NCI-H1417 treated with DMSO at 0.1 percent for 48 hours (cell line): ENCODE measurements around the gene LRRC19.

Source experiments
- DNase-seq: peaks from one replicate; lab custom pipeline; 2025; lab: John Stamatoyannopoulos, UW

The LRRC19 gene, protein sequence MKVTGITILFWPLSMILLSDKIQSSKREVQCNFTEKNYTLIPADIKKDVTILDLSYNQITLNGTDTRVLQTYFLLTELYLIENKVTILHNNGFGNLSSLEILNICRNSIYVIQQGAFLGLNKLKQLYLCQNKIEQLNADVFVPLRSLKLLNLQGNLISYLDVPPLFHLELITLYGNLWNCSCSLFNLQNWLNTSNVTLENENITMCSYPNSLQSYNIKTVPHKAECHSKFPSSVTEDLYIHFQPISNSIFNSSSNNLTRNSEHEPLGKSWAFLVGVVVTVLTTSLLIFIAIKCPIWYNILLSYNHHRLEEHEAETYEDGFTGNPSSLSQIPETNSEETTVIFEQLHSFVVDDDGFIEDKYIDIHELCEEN

GRCh38 chr9:27005491-27005890, at the start of gene LRRC19:
Gene LRRC19 (minus strand): TSS chr9:27005672. CDS start chr9:26999694, 5,978 bp downstream.
- DNase-seq: no peak

DNA sequence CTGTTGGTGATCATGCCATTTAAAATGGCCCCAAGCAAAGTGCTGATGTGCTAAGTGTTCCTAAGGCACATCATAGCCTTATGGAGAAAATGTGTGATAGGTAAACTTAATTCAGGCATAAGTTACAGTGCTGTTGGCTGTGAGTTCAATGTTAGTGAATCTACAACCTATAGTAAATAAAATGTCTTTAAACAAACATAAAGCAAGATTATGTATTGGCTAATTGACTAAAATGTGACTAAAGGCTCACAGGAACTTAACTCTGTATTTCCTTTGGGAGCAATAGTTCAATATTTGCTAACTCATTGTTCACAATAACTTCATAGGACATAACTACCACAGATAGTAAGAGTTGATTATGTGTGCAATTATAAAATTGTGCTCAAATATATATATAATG, 49.4 kb upstream of the LRRC19 start:
- no peak for DNase-seq

DNA sequence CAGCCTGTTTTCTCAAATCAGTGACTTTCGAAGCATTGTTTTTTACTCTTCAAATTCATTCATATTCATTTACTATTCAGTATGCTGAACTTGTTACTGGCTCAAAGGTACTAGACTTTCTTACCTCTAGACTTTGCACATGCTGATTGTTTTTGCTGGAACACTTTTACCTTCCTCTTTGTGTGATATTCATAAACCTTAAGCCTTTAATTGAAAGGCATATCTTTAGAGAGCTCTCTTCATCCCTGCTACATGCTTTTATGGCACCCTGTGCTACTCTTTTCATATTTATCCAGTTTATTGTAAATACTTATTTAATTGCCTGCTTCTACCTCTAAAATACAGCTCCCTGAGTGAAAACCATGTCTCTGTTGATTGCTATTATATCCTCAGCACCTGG, 48.7 kb upstream of the LRRC19 start:
- no peak for DNase-seq

- DNase-seq: no peak
These were observed 48.0 kb upstream of the LRRC19 start for GRCh38 chr9:27053369-27054022.

DNA sequence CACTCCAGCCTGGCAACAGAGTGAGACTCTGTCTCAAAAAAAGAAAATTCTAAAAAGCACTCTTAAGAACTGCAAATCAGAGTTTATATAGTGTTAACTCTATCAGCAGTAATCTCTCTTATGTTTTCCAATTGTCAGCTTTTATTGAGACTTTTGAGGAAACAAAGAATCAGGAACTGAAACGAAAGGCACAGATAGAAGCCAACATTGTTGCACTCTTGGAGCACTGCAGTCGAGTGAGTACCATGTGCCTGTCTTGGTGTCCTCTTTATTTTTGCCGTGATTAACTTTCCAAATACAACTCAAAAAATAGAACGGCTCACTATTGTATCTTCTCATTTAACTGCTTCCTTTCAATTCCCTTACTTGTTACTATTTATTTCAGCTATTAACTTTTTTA, 41.7 kb upstream of the LRRC19 start:
- DNase-seq: no peak

- DNase-seq: no peak
These were observed 37.7 kb upstream of the LRRC19 start for GRCh38 chr9:27043176-27043575.

GRCh38 chr9:27042476-27042875, 37.0 kb upstream of the LRRC19 start:
- DNase-seq: no peak

DNA sequence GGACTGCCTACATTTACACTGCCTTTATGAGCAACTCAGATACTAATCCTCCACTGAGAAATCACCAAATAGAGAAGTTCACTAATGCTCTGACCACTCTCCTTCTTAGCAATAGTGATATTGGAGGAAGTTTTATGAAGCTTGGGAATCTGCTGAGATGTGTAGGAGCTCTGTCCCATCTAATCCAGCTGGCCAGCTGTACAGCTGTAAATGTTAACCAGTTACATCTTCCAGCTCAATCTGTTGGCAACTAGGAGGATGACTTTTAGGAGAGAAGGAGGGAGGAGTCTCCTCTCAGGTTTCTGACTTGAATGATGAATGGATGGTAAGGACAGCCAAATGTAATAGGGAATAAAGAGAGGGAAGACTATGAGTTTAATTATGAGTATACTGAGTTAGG, 36.3 kb upstream of the LRRC19 start:
- DNase-seq: no peak

DNA sequence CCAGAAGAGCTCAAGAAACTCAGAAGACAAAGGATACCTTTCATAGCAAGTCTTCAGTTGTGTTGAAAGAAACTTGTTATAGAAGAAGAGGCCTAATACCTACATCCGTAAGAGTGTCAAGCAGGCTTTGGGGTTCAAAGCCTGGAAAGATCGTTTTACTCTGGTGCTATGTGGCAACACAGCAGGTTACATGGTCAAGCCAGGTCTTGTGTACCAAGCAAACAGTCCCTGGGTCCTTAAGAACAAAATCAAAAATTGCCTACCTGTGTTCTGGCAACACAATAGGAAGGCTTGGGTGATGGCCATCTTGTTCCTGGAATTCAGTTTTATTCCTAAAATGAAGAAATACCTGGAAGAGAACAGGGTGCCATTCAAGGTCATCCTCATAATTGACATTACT, 32.0 kb upstream of the LRRC19 start:
- DNase-seq: no peak

GRCh38 chr9:27033815-27034403, 28.4 kb upstream of the LRRC19 start:
- DNase-seq: no peak

GRCh38 chr9:27029186-27029585, 23.7 kb upstream of the LRRC19 start:
- DNase-seq: no peak

- DNase-seq: no peak
These were observed 17.4 kb upstream of the LRRC19 start for GRCh38 chr9:27022920-27023319.

DNA sequence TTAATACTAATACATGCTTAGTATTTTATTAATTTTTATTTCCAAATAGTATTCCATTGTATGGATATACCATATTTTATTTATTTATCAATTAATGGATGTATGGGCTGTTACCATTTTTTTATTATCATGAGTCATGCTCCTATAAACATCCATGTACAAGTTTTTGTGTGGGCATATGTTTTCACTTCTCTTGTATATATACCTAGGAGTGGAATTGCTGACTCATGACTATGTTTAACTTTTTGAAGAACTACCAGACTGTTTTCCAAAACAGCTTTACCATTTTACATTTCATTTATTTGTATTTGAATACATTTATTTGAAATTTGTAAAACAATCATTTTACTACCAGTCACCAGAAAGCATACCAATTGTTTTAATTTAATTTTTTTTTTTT, 14.1 kb upstream of the LRRC19 start:
- DNase-seq: no peak

GRCh38 chr9:27003426-27004077, 1.9 kb downstream of the LRRC19 start:
- no peak for DNase-seq

GRCh38 chr9:26995810-26996209, 9.7 kb downstream of the LRRC19 start:
- DNase-seq: no peak

GRCh38 chr9:26983340-26983739, 22.1 kb downstream of the LRRC19 start:
- DNase-seq: no peak

DNA sequence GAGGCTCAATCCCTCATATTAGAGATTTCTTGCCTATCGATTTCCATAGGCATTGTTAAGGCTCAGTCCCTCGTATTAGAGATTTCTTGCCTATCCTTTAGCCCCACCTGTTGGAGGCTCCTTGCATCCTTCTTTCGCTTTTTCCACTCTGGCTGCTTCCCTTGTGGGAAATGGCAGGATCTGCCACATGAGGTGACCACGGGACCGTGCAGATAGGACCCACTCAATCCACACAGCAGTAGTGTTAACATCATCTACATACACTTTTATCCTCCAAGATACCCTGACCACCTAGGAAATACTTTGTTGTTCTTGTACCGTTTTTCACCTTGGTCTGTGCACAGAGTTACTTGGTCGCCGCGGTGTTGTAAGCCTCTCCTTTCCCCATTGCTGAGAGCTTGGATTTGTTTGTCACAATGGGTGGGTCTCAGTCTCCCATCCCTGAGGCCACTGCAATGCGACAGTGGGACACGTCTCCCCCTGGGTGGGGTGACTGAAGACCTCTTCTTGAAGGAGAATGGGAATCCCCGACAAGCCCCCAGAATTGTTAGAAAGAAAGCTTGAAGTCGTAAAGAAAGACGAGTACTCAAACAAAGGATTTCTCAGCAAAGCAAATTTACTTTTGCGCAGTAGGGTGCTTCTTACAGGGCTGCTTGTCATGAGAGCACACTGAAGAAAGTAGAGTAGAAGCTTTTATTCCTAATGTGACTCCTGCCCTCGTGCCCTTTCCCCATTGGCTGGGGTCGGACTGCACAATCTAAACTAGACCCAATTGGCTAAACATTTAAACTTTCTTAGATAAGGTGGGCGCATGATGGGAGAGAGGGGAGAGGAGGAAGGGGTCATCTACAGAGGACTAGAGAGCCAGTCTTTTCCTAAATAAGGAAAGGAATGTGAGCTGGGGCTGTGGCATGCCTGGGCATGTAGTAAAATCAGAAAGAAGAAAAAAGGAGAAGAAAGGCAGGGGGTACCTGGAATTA, 29.5 kb downstream of the LRRC19 start:
- no peak for DNase-seq

- no peak for DNase-seq
These were observed 30.5 kb downstream of the LRRC19 start for GRCh38 chr9:26974927-26975326.

- DNase-seq: no peak
These were observed 31.5 kb downstream of the LRRC19 start for GRCh38 chr9:26973989-26974388.

GRCh38 chr9:26971721-26972120, 33.8 kb downstream of the LRRC19 start:
- DNase-seq: no peak

DNA sequence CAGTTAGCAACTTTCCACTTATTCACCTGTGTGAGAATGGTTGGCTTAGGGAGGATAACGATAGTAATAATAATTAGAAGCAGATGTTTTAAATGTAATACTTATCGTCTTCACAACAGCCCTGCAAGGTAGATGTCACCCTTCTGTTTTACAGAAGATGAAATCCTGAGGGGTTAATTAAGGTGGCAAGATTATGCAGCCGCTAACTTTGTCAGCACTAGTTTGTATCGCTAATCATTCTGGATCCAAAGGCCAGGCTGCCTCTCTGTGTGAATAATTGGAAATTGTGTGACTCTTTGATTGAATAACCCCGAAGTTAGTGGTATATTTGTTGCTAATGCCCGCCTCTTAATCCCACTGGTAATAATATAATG, 48.6 kb downstream of the LRRC19 start:
- DNase-seq: no peak
